KMS-11 (cell line): Measurements from ENCODE around the gene LOXL3.

Source experiments
- H2AFZ ChIP-seq: fragments of 200-600 bp; sonication (generic); 2 replicates; pipeline ENCODE4 v1.6.1; 2016; ENCODE audit warnings: antibody characterized with exemption, mixed run types, low read depth
- H3K27ac ChIP-seq: fragments of 200-600 bp; sonication (generic); 2 replicates; pipeline ENCODE4 v1.6.1; 2016; ENCODE audit warnings: mild to moderate bottlenecking, mixed run types
- H3K27me3 ChIP-seq: fragments of 200-600 bp; sonication (generic); 2 replicates; pipeline ENCODE4 v1.6.1; 2017; ENCODE audit warnings: mild to moderate bottlenecking, low read depth, mixed run types, moderate library complexity; ENCODE audit not compliant: insufficient read depth
- H3K36me3 ChIP-seq: fragments of 200-600 bp; sonication (generic); 2 replicates; pipeline ENCODE4 v1.6.1; 2017; ENCODE audit warnings: mild to moderate bottlenecking, mixed run types; ENCODE audit not compliant: insufficient read depth
- H3K4me1 ChIP-seq: fragments of 200-600 bp; sonication (generic); 2 replicates; pipeline ENCODE4 v1.6.1; 2016; ENCODE audit warnings: mild to moderate bottlenecking, low read depth, mixed run types; ENCODE audit not compliant: poor library complexity, severe bottlenecking
- H3K4me2 ChIP-seq: fragments of 200-600 bp; sonication (generic); 2 replicates; pipeline ENCODE4 v1.7.0; 2016; ENCODE audit warnings: mild to moderate bottlenecking, mixed run types
- H3K4me3 ChIP-seq: fragments of 200-600 bp; sonication (generic); IDR thresholded peaks from 2 replicates; pipeline ENCODE4 v1.6.1; 2017; ENCODE audit warnings: low read depth, low read length, mixed read lengths; ENCODE audit not compliant: insufficient read depth
- H3K79me2 ChIP-seq: fragments of 200-600 bp; sonication (generic); 2 replicates; pipeline ENCODE4 v1.6.1; 2016; ENCODE audit warnings: low read depth, mixed run types; ENCODE audit not compliant: insufficient read depth
- H3K9ac ChIP-seq: fragments of 200-600 bp; sonication (generic); 2 replicates; pipeline ENCODE4 v1.6.1; 2016; ENCODE audit warnings: mild to moderate bottlenecking, mixed run types
- H4K20me1 ChIP-seq: fragments of 200-600 bp; sonication (generic); 2 replicates; pipeline ENCODE4 v1.6.1; 2016; ENCODE audit warnings: mild to moderate bottlenecking, mixed run types; ENCODE audit not compliant: insufficient read depth
- TF ChIP-seq, protein P1 (sequence below): fragments of 200-600 bp; sonication (generic); conservative IDR thresholded peaks from 2 replicates; pipeline ENCODE4 v1.6.1; 2017; ENCODE audit warnings: low read depth, mild to moderate bottlenecking, antibody characterized with exemption, low read length, moderate library complexity, mixed read lengths

LOXL3 gene

GRCh38 chr2:74546004-74546403 is 7.7 kb downstream of the LOXL3 start:
- Histone ChIP-seq H3K9ac (no peak overlapping the region), H3K4me1 (no peaks in the 10 kb centered on the region), H3K4me2 (no peak overlapping the region), H3K79me2 (no peaks in the 10 kb centered on the region), H3K27ac (no peak overlapping the region), H3K36me3 (no peaks in the 10 kb centered on the region), H2AFZ (no peak overlapping the region), H3K4me3 (no peak overlapping the region), H3K27me3 (peaks cover 16% of the 10 kb centered on the region; the same call in 1 of the 2 replicates), H4K20me1 (no peaks in the 10 kb centered on the region)
- TF ChIP-seq, protein P1, sequence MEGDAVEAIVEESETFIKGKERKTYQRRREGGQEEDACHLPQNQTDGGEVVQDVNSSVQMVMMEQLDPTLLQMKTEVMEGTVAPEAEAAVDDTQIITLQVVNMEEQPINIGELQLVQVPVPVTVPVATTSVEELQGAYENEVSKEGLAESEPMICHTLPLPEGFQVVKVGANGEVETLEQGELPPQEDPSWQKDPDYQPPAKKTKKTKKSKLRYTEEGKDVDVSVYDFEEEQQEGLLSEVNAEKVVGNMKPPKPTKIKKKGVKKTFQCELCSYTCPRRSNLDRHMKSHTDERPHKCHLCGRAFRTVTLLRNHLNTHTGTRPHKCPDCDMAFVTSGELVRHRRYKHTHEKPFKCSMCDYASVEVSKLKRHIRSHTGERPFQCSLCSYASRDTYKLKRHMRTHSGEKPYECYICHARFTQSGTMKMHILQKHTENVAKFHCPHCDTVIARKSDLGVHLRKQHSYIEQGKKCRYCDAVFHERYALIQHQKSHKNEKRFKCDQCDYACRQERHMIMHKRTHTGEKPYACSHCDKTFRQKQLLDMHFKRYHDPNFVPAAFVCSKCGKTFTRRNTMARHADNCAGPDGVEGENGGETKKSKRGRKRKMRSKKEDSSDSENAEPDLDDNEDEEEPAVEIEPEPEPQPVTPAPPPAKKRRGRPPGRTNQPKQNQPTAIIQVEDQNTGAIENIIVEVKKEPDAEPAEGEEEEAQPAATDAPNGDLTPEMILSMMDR: no peak

- H2AFZ ChIP-seq: no peak overlapping the region
- no peaks in the 10 kb centered on the region for H3K4me1 ChIP-seq
- no peak overlapping the region for H3K27ac ChIP-seq
- H3K4me3 ChIP-seq: no peak overlapping the region
- TF ChIP-seq, protein P1: 0 out of 2 replicates have a peak, but pooled peaks have one; percentile 31
- no peak overlapping the region for H3K9ac ChIP-seq
- H3K4me2 ChIP-seq: no peak overlapping the region
- no peaks in the 10 kb centered on the region for H3K79me2 ChIP-seq
- no peaks in the 10 kb centered on the region for H3K36me3 ChIP-seq
- no peaks in the 10 kb centered on the region for H4K20me1 ChIP-seq
- peaks cover 16% of the 10 kb centered on the region; the same call in 1 of the 2 replicates for H3K27me3 ChIP-seq
Observed at GRCh38 chr2:74544634-74545033, 9.1 kb downstream of the LOXL3 start.

GRCh38 chr2:74542978-74543377 is 10.8 kb downstream of the LOXL3 start:
- Histone ChIP-seq H3K4me1 (no peaks in the 10 kb centered on the region), H4K20me1 (no peaks in the 10 kb centered on the region), H3K36me3 (no peaks in the 10 kb centered on the region), H2AFZ (no peak overlapping the region), H3K79me2 (no peaks in the 10 kb centered on the region), H3K27ac (no peak overlapping the region), H3K27me3 (peaks cover 9% of the 10 kb centered on the region; the same call in 1 of the 2 replicates), H3K4me3 (no peak overlapping the region), H3K4me2 (no peak overlapping the region), H3K9ac (no peak overlapping the region)
- TF ChIP-seq, protein P1: no peak

DNA sequence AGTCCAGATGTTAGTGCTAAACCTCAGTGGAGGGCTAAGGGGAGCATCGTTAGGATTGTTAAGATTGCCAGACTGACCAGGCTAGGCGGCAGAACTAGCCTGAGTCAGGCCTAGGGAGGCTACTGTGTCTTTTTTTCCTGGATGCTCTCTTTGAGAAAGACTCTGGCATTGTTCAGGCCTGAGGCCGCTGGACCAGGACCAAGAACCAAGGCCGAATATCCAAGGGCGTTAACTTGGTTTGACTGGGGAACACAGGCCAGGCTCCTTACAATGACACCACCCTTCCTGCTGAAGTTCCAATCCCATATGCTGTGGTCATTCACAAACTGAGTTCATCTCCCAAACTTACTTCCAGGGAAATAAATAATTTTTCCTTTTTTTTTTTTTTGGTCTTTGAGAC is 13.5 kb downstream of the LOXL3 start:
- H3K9ac ChIP-seq: no peak overlapping the region

More for the DNA sequence above, 13.5 kb downstream of the LOXL3 start:
- Histone ChIP-seq H2AFZ (no peak overlapping the region), H3K36me3 (no peaks in the 10 kb centered on the region), H3K4me1 (no peaks in the 10 kb centered on the region), H3K27me3 (no peaks in the 10 kb centered on the region; the same call in 1 of the 2 replicates), H4K20me1 (no peaks in the 10 kb centered on the region), H3K4me3 (no peak overlapping the region), H3K27ac (no peak overlapping the region), H3K4me2 (no peak overlapping the region), H3K79me2 (no peaks in the 10 kb centered on the region)
- TF ChIP-seq, protein P1: no peak
